WI38 (cell line): Measurements from ENCODE around the gene TIMM23.
"Not testable (repeated sequence)": the region's sequence is repeated elsewhere in the genome, so short reads cannot be mapped to it uniquely, and the experiment has no call there.

Source experiments
- H3K4me3 ChIP-seq: 2 replicates; pipeline ENCODE4 v1.5.1; 2011; ENCODE audit warnings: low read depth, mild to moderate bottlenecking, control low read depth, low read length
- CTCF ChIP-seq: IDR thresholded peaks from 2 replicates; pipeline ENCODE4 v1.5.1; 2012; ENCODE audit warnings: low read depth, mild to moderate bottlenecking, control low read depth, low read length

TIMM23 gene

GRCh38 chr10:46033602-46034011 is 61.3 kb downstream of the TIMM23 start:
- no peak for TF ChIP-seq CTCF
- H3K4me3 ChIP-seq, result no peak overlapping the region

- TF ChIP-seq CTCF, result no peak
- no peak overlapping the region for H3K4me3 ChIP-seq
These were observed 63.9 kb downstream of the TIMM23 start for GRCh38 chr10:46035923-46036849.

- TF ChIP-seq CTCF, result no peak
- H3K4me3 ChIP-seq, result no peak overlapping the region
These were observed 65.0 kb downstream of the TIMM23 start for GRCh38 chr10:46037107-46037825.

GRCh38 chr10:46040004-46040403 is 67.7 kb downstream of the TIMM23 start:
- TF ChIP-seq CTCF, result no peak
- H3K4me3 ChIP-seq, result no peak overlapping the region

- no peak for TF ChIP-seq CTCF
- no peak overlapping the region for H3K4me3 ChIP-seq
These were observed 70.2 kb downstream of the TIMM23 start for GRCh38 chr10:46042527-46042926.

- no peak within 1 kb of the TSS for H3K4me3 ChIP-seq
- TF ChIP-seq CTCF, result no peak
These were observed 74.0 kb downstream of the TIMM23 start, which contains the start of gene MSMB for GRCh38 chr10:46046261-46046660. MSMB (minus strand) TSS chr10:46046269; CDS start chr10:46046237, 32 bp downstream.

GRCh38 chr10:46048152-46048551 is 75.9 kb downstream of the TIMM23 start:
- no peak for TF ChIP-seq CTCF

GRCh38 chr10:46049497-46049831 is 77.2 kb downstream of the TIMM23 start:
- H3K4me3 ChIP-seq, result not testable (repeated sequence)

More at GRCh38 chr10:46048152-46048551, 75.9 kb downstream of the TIMM23 start:
- no peak overlapping the region for H3K4me3 ChIP-seq
